Keratinocyte (primary cell): ENCODE results near the gene TH. TPM values are rescaled to one million over a fixed set of nuclear protein-coding genes. Genes with fewer than 3 reads are reported as not detected.

ENCODE experiments used
- DNase-seq: peaks from one replicate; pipeline ENCODE4 v3.0.0-alpha.2; 2011; ENCODE audit warnings: low read depth, missing footprints, low spot score
- FAIRE-seq: peaks from 2 replicates; lab custom pipeline; 2011; peaks lifted over from hg19 to GRCh38; lab: Jason Lieb, UNC
- H2AFZ ChIP-seq: 2 replicates; pipeline ENCODE4 v1.6.0; 2012; ENCODE audit warnings: low read length, control low read depth, inconsistent platforms; ENCODE audit not compliant: control insufficient read depth
- H3K27ac ChIP-seq: 2 replicates; pipeline ENCODE4 v1.5.1; 2011; ENCODE audit warnings: low read length; ENCODE audit not compliant: control insufficient read depth, insufficient read depth
- H3K27me3 ChIP-seq: 3 replicates; pipeline ENCODE4 v1.6.0; 2011; ENCODE audit warnings: low read length; ENCODE audit not compliant: control insufficient read depth, insufficient read depth; ENCODE audit errors: extremely low read depth
- H3K36me3 ChIP-seq, 2 experiments: 2 replicates in 1 of 2; 3 replicates in 1 of 2; pipeline ENCODE4 v1.5.1; 2011; ENCODE audit warnings: low read length in 2 of 2, mild to moderate bottlenecking in 1 of 2; ENCODE audit not compliant: control insufficient read depth in 2 of 2, insufficient read depth in 2 of 2; ENCODE audit errors: extremely low read depth in 1 of 2
- H3K4me1 ChIP-seq: 3 replicates; pipeline ENCODE4 v1.5.1; 2011; ENCODE audit warnings: low read length; ENCODE audit not compliant: control insufficient read depth, insufficient read depth; ENCODE audit errors: extremely low read depth
- H3K4me2 ChIP-seq: 3 replicates; pipeline ENCODE4 v1.6.0; 2011; ENCODE audit warnings: low read depth, low read length; ENCODE audit not compliant: control insufficient read depth, insufficient read depth; ENCODE audit errors: extremely low read depth
- H3K4me3 ChIP-seq, 3 experiments: fragments of 200-600 bp in 1 of 3; sonication (generic) in 1 of 3; 2 replicates in 2 of 3; 3 replicates in 1 of 3; pipeline ENCODE4 v1.5.1; 2011 to 2016; ENCODE audit warnings: low read length in 3 of 3, mild to moderate bottlenecking in 3 of 3, control low read depth in 2 of 3, inconsistent platforms in 1 of 3, low read depth in 1 of 3, mixed read lengths in 1 of 3, mixed run types in 1 of 3, moderate library complexity in 1 of 3; ENCODE audit not compliant: control insufficient read depth in 2 of 3, insufficient read depth in 2 of 3; ENCODE audit errors: extremely low read depth in 1 of 3
- H3K79me2 ChIP-seq: 2 replicates; pipeline ENCODE4 v1.6.0; 2012; ENCODE audit warnings: low read length; ENCODE audit not compliant: control insufficient read depth, insufficient read depth
- H3K9ac ChIP-seq: 3 replicates; pipeline ENCODE4 v1.6.0; 2011; ENCODE audit warnings: low read length; ENCODE audit not compliant: control insufficient read depth, insufficient read depth; ENCODE audit errors: extremely low read depth
- H3K9me1 ChIP-seq: 3 replicates; pipeline ENCODE4 v1.6.0; 2011; ENCODE audit warnings: low read length; ENCODE audit not compliant: control insufficient read depth, insufficient read depth; ENCODE audit errors: extremely low read depth
- H3K9me3 ChIP-seq: 2 replicates; pipeline ENCODE4 v1.5.1; 2012; ENCODE audit warnings: low read depth, low read length; ENCODE audit not compliant: control insufficient read depth
- H4K20me1 ChIP-seq: 3 replicates; pipeline ENCODE4 v1.6.0; 2011; ENCODE audit warnings: low read length; ENCODE audit not compliant: control insufficient read depth, insufficient read depth; ENCODE audit errors: extremely low read depth
- CTCF ChIP-seq, 3 experiments: IDR thresholded peaks in 1 of 3; conservative IDR thresholded peaks in 1 of 3; optimal IDR thresholded peaks in 1 of 3; 2 replicates in 2 of 3; 3 replicates in 1 of 3; pipeline versions ENCODE3 to v1.5.1; 2011; ENCODE audit warnings: low read length in 3 of 3, mild to moderate bottlenecking in 3 of 3, moderate library complexity in 2 of 3, control low read depth in 1 of 3, inconsistent platforms in 1 of 3; ENCODE audit not compliant: insufficient read depth in 2 of 3; ENCODE audit errors: extremely low read depth in 1 of 3
- EZH2 ChIP-seq: IDR thresholded peaks from one replicate; pipeline ENCODE4 v1.6.1; 2012; ENCODE audit warnings: inconsistent platforms, mild to moderate bottlenecking, low read length, moderate library complexity
- dilution Hi-C: fragments of 300-500 bp; cut with MboI; formaldehyde crosslinking; loops from one replicate; pipeline ENCODE4 v1.7.0; 2020; ENCODE audit warnings: low sequenced_read_pairs; ENCODE audit not compliant: extremely low pct_ligation_motif_present
- polyA plus RNA-seq, 5 experiments: library from polyadenylated mRNA; depleted of rRNA in 3 of 5; stranded (reverse) in 3 of 5; stranded (forward) in 1 of 5; unstranded in 1 of 5; fragments of >200 nt; gene quantifications; 1 replicate in 1 of 5; 2 replicates in 3 of 5; 3 replicates in 1 of 5; pipeline versions ENCODE4 v1.2.1 to v1.2.3, GENCODE V29; 2011 to 2012; ENCODE audit warnings: missing spikeins in 2 of 5, low read depth in 1 of 5, low replicate concordance in 1 of 5

Gene TH
- polyA plus RNA-seq, 1 donor (not counting 4 experiments of a cell fraction or from before 2014, with no cell fraction given) = 0.50 TPM

- Histone ChIP-seq H3K4me2 (no peak overlapping the region), H4K20me1 (peaks cover 8% of the 10 kb centered on the region), H3K9me3 (no peaks in the 10 kb centered on the region), H3K9ac (no peak overlapping the region), H3K27ac (no peak overlapping the region), H3K9me1 (no peaks in the 10 kb centered on the region), H3K27me3 (peaks cover 94% of the 10 kb centered on the region), H2AFZ (no peak overlapping the region), H3K36me3 (no peaks in the 10 kb centered on the region), H3K79me2 (no peaks in the 10 kb centered on the region), H3K4me3 (no peak overlapping the region), H3K4me1 (peaks cover 14% of the 10 kb centered on the region)
- FAIRE-seq = no peak
- TF ChIP-seq EZH2 (no peak), CTCF (optimal IDR thresholded peaks at IDR 0.05 in 1 of 3, IDR thresholded peaks at IDR 0.05 in 1 of 3, conservative IDR thresholded peaks at IDR 0.05 in 1 of 3; ENCODE audit: extremely low read depth in 1 of 3, insufficient read depth in 2 of 3, low read length in 3 of 3) (no peak)
- dilution Hi-C loops = no loop called here
- no peak for DNase-seq
These were observed 25.6 kb downstream of the TH start for GRCh38 chr11:2146051-2146450.

GRCh38 chr11:2144544-2145248 lies 26.9 kb downstream of the TH start:
- TF ChIP-seq CTCF (optimal IDR thresholded peaks at IDR 0.05 in 1 of 3, IDR thresholded peaks at IDR 0.05 in 1 of 3, conservative IDR thresholded peaks at IDR 0.05 in 1 of 3; ENCODE audit: extremely low read depth in 1 of 3, insufficient read depth in 2 of 3, low read length in 3 of 3) (no peak), EZH2 (peak; percentile 72)

More at GRCh38 chr11:2144544-2145248, 26.9 kb downstream of the TH start:
- no peak overlapping the region for H3K27ac ChIP-seq
- no peaks in the 10 kb centered on the region for H3K9me1 ChIP-seq
- no peaks in the 10 kb centered on the region for H3K36me3 ChIP-seq
- no peak overlapping the region for H2AFZ ChIP-seq
- FAIRE-seq (no peak), DNase-seq (no peak)
- peaks cover 97% of the 10 kb centered on the region for H3K27me3 ChIP-seq
- no peak overlapping the region for H3K4me2 ChIP-seq
- H3K9ac ChIP-seq = no peak overlapping the region
- peaks cover 8% of the 10 kb centered on the region for H4K20me1 ChIP-seq
- dilution Hi-C loops = no loop called here
- H3K4me1 ChIP-seq = peaks cover 14% of the 10 kb centered on the region
- H3K4me3 ChIP-seq = no peak overlapping the region
- H3K79me2 ChIP-seq = no peaks in the 10 kb centered on the region
- H3K9me3 ChIP-seq = no peaks in the 10 kb centered on the region
